Measurements from ENCODE around the gene CARHSP1. TPM values are rescaled to one million over a fixed set of nuclear protein-coding genes. Genes with fewer than 3 reads are reported as not detected.

CARHSP1 gene
- total RNA-seq, 1 experiment from 2014 or later: 44.7 TPM

- DNase-seq (ENCODE audit: low read depth, low spot score): no peak
- in situ Hi-C loops (cut with HindIII; ENCODE audit: low pct_unique_long_range_greater_than_20kb, low sequenced_read_pairs): no loop called here
Measured at GRCh38 chr16:8898660-8899318, 30.0 kb upstream of the CARHSP1 start.

GRCh38 chr16:8894736-8895334 is 26.0 kb upstream of the CARHSP1 start:
- in situ Hi-C loops (cut with HindIII; ENCODE audit: low pct_unique_long_range_greater_than_20kb, low sequenced_read_pairs): no loop called here
- no peak for DNase-seq (ENCODE audit: low read depth, low spot score)

- in situ Hi-C loops (cut with HindIII; ENCODE audit: low pct_unique_long_range_greater_than_20kb, low sequenced_read_pairs): no loop called here
Measured at GRCh38 chr16:8893976-8894690, 25.3 kb upstream of the CARHSP1 start.

GRCh38 chr16:8893426-8893825 is 24.6 kb upstream of the CARHSP1 start:
- in situ Hi-C loops (cut with HindIII; ENCODE audit: low pct_unique_long_range_greater_than_20kb, low sequenced_read_pairs): no loop called here
- DNase-seq (ENCODE audit: low read depth, low spot score): no peak

More at GRCh38 chr16:8893976-8894690, 25.3 kb upstream of the CARHSP1 start:
- no peak for DNase-seq (ENCODE audit: low read depth, low spot score)

GRCh38 chr16:8892101-8892575 is 23.3 kb upstream of the CARHSP1 start:
- DNase-seq (ENCODE audit: low read depth, low spot score): no peak
- in situ Hi-C loops (cut with HindIII; ENCODE audit: low pct_unique_long_range_greater_than_20kb, low sequenced_read_pairs): no loop called here

GRCh38 chr16:8890549-8890921 is 21.7 kb upstream of the CARHSP1 start:
- in situ Hi-C loops (cut with HindIII; ENCODE audit: low pct_unique_long_range_greater_than_20kb, low sequenced_read_pairs): no loop called here
- DNase-seq (ENCODE audit: low read depth, low spot score): no peak

DNA sequence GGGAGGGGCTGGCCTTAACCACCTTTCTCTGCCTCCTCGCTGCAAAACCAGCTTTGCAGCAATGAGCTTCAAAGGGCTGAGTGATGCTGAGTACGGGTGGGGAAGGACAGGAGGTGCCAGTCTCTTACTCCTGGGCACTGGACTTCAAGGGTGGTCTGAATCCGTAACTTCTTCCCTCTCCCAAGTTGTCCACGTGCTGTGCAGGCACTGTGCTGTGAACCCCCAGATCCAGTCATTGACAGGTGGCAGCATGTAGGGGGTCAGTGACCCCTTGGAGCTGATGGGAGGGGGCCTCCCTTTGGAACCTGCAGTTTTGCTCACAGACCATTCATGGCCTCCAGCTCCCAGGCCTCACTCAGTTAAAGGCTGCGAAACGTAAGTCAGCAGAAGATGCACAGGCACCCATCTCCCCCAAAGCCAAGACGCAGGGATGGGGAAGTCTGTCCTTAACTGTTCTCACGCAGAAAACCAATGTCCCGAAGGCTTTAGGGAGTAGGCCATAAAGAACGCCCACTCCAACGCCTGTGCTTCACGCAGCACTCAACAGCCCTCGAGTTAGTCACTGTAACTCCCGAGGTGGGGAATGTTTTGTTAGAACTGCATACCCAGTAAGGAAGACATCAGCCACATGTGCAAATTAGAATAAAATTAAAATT is 21.2 kb upstream of the CARHSP1 start:
- in situ Hi-C loops (cut with HindIII; ENCODE audit: low pct_unique_long_range_greater_than_20kb, low sequenced_read_pairs): no loop called here
- no peak for DNase-seq (ENCODE audit: low read depth, low spot score)

GRCh38 chr16:8888951-8889892 is 20.4 kb upstream of the CARHSP1 start:
- in situ Hi-C loops (cut with HindIII; ENCODE audit: low pct_unique_long_range_greater_than_20kb, low sequenced_read_pairs): no loop called here
- DNase-seq (ENCODE audit: low read depth, low spot score): no peak

- in situ Hi-C loops (cut with HindIII; ENCODE audit: low pct_unique_long_range_greater_than_20kb, low sequenced_read_pairs): no loop called here
- no peak for DNase-seq (ENCODE audit: low read depth, low spot score)
Measured at GRCh38 chr16:8887952-8888560, 19.2 kb upstream of the CARHSP1 start.

DNA sequence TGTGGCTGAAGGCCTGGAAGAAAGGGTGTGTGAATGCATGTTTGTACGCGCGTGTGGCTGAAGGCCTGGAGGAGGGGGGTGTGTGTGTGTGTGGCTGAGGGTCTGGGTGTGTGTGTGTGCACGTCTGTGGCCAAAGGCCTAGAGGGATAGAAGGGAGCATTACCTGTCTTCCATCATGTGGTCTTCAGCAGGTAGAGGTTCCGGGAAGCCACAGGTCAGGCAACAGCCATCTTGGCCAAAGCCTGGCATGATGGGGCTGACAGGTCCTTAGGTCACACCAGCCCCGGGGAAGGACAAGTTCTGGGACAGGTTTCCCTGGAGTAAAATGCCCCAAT is 18.6 kb upstream of the CARHSP1 start:
- in situ Hi-C loops (cut with HindIII; ENCODE audit: low pct_unique_long_range_greater_than_20kb, low sequenced_read_pairs): no loop called here
- no peak for DNase-seq (ENCODE audit: low read depth, low spot score)

DNA sequence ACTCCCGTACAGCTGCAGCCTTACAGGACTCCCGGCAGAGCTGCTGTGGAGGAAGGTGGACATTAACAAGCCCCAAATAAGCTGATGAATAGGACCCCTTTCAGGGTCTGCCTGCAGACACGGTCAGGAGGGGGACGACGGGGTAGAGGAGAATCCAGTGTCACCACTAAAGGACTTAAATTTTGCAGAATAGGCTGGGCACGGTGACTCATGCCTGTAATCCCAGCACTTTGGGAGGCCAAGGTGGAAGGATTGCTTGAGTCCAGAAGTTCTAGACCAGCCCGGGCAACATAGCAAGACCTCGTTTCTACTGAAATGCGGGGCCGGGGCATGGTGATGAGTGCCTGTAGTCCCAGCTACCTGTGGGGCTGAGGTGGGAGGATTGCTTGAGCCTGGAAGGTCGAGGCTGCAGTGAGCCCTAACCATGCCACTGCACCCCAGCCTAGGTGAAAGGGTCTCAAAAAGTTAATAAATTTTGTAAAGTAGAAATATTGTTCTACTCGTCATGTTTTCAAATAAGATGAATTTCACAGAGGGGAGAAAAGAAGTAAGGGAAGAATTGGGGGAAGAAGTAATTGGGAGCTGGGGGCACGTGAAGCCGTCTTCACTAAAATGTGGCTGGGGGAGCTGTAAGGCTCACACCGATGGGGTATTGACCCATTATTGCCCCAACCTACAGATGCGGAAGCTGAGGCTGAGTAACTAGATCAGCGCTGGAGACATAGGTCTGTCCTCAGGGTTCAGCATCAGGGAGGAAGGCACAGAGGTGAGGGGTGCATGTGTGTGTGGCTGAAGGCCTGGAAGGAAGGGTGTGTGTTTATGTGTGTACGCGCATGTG is 18.0 kb upstream of the CARHSP1 start:
- in situ Hi-C loops (cut with HindIII; ENCODE audit: low pct_unique_long_range_greater_than_20kb, low sequenced_read_pairs): no loop called here
- no peak for DNase-seq (ENCODE audit: low read depth, low spot score)

- in situ Hi-C loops (cut with HindIII; ENCODE audit: low pct_unique_long_range_greater_than_20kb, low sequenced_read_pairs): no loop called here
- no peak for DNase-seq (ENCODE audit: low read depth, low spot score)
Measured at GRCh38 chr16:8885674-8886592, 17.1 kb upstream of the CARHSP1 start.

DNA sequence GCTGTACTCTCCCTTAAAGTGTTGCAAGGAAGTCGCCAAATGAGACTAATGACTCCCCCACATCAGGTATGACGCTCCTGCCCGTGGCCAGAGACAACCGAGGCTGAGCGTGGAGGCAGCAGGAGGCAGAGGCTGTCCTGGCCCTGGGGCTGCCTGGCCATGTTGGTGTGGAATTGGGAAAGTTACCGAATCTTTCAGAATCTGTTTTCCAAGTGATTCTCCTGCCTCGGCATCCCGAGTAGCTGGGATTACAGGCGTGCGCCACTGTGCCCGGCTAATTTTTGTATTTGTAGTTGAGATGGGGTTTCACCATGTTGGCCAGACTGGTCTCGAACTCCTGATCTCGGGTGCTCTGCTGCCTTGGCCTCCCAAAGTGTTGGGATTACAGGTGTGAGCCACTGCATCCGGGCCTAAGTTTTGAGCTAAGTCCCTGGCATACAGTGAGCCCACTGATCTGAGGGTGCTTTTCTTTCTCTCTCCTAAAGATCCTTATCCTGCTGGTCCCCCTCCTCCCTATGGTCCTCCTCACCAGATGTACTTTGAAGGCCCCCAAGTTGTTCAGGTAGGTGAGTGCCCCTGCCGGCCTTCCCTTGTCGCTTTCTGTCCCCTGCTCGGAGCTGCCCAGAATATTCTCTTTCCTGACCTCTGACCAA is 14.0 kb upstream of the CARHSP1 start:
- in situ Hi-C loops (cut with HindIII; ENCODE audit: low pct_unique_long_range_greater_than_20kb, low sequenced_read_pairs): no loop called here

GRCh38 chr16:8882041-8882617 is 13.3 kb upstream of the CARHSP1 start, which contains the start of gene LITAFD:
Gene LITAFD (plus strand): TSS chr16:8882351. CDS start chr16:8884356, 2,005 bp downstream.
- DNase-seq (ENCODE audit: low read depth, low spot score): no peak
- in situ Hi-C loops (cut with HindIII; ENCODE audit: low pct_unique_long_range_greater_than_20kb, low sequenced_read_pairs): no loop called here

More for the DNA sequence above, 14.0 kb upstream of the CARHSP1 start:
- no peak for DNase-seq (ENCODE audit: low read depth, low spot score)
